ENCODE results near the gene METTL1.
"Not testable (repeated sequence)": the region's sequence is repeated elsewhere in the genome, so short reads cannot be mapped to it uniquely, and the experiment has no call there.

METTL1 gene

GRCh38 chr12:57721846-57722608 is 49.9 kb downstream of the METTL1 start:
- peak in 2 of 42 donors; percentile 37 to 41 for DNase-seq
- intact Hi-C loops (cut with DNase I) = not testable (repeated sequence)

DNA sequence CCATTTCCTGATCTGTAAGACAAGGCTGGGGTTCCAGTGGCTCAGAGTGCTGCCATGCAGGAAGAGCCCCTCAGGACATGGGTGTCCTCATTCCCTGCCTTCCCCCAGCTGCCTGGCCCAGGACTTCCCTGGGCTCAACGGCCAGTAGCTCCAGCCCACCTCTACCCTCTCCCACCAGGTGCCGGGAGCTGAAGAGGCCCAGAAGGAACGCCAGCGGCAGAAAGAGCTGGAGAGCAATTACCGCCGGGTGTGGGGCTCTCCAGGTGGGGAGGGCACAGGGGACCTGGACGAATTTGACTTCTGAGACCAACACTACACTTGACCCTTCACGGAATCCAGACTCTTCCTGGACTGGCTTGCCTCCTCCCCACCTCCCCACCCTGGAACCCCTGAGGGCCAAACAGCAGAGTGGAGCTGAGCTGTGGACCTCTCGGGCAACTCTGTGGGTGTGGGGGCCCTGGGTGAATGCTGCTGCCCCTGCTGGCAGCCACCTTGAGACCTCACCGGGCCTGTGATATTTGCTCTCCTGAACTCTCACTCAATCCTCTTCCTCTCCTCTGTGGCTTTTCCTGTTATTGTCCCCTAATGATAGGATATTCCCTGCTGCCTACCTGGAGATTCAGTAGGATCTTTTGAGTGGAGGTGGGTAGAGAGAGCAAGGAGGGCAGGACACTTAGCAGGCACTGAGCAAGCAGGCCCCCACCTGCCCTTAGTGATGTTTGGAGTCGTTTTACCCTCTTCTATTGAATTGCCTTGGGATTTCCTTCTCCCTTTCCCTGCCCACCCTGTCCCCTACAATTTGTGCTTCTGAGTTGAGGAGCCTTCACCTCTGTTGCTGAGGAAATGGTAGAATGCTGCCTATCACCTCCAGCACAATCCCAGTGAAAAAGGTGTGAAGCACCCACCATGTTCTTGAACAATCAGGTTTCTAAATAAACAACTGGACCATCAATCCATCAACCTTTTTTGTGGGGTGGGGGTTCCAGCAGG is 51.0 kb downstream of the METTL1 start:
- intact Hi-C loops (cut with DNase I) = no loop called here
- peak in 3 of 42 donors; percentile 7 to 42 (median 36) for DNase-seq

DNA sequence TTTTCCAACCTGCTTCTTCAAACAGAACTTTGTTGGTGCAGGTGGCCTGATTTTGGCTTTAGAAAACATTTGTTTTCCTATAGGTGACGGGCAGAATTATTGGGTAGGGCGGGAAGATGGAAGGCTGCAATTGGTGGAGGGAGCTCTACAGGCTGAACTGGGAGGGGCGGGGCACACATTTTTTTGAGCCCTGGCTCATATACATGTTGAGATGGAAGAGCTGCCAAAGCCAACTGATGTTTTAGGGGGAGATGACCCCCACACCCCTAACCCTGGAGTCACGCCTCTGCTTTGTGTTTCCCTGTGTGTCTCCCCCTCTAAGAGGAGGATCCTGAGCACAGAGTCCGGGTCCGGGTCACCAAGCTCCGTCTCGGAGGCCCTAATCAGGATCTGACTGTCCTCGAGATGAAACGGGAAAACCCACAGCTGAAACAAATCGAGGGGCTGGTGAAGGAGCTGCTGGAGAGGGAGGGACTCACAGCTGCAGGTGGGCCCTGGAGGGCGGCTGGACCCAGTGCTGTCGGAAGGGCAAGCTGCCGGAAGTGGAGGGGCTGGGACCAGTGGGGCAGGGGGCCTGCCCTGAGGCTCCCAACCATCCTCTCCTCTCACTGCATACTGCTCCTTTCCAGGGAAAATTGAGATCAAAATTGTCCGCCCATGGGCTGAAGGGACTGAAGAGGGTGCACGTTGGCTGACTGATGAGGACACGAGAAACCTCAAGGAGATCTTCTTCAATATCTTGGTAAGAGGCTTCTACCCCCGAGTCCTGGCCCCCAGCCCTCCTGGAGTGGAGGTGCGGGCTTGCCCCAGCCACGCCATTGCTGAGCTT is 51.9 kb downstream of the METTL1 start:
- DNase-seq = peak in 2 of 42 donors; percentile 33 to 41
- intact Hi-C loops (cut with DNase I) = no loop called here

DNA sequence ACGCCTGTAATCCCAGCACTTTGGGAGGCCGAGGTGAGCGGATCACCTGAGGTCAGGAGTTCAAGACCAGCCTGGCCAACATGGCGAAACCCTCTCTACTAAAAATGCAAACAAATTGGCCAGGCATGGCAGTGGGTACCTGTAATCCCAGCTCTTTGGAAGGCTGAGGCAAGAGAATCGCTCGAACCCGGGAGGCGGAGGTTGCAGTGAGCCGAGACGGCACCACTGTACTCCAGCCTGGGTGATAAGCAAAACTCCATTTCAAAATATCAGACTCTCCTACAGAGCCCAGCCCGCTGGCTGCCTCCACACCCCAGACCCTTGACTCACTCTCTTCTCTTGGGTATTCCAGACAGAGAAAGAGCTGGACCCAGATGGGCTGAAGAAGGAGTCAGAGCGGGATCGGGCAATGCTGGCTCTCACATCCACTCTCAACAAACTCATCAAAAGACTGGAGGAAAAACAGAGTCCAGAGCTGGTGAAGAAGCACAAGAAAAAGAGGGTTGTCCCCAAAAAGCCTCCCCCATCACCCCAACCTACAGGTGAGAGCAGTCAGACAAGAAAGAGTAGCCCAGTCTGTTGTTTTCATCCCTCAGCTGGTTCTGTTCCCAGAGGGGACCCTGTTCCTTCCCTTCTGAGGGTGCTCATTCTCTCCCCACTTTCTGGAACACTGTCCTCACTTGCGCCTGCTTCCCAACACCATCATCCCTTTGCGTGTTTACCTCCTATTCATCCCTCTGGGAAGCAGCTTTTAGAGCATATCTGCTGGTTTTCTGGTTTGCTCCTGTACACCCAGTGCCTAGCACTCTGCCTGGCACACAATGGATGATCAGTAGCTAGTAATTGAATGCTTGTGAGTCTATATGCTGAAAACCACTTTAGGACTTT is 53.0 kb downstream of the METTL1 start:
- intact Hi-C loops (cut with DNase I) = no loop called here

More for the DNA sequence above, 53.0 kb downstream of the METTL1 start:
- DNase-seq = peak in 2 of 42 donors; percentile 29 to 34
